Measurements from ENCODE around the gene DCST2.

Gene DCST2

DNA sequence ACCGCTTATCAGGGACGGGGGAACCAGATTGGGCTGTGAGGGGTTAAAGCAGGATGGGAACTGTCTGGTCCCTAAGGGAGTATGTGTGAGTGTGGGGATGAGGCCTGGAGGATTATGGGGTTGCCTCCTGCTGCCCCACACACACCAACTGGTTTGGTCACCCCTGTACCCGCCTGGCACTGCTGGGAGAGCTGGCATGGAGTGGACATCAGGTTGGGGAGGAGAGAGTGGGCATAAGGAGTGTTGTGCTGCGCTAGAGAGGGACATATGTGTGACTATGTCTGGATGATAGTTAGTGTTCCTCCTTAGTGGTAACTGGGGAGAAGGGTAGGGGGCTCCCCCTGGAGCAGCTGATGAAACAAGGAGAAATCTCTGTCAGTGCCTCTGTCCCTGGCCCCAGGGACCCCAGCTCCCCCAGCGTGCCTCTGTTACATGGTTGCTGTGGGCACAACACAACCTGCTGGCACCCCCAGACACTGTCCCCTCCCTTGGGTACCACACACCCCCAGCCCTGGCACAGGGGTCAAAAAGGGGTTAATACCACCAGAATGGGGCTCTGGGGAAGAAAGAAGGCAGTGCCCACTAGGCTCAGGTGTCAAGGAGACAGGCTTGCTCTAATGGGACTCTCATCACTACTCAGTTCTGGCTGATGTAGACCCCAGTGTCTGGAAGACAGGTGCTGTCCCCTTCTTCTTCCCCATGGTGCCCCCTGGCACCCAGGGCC is 29.1 kb downstream of the DCST2 start:
- no peaks in the 10 kb centered on the region for H3K36me3 ChIP-seq (ENCODE audit: insufficient read depth, insufficient read length, low read length)
- peak overlapping the region; percentile 55 for H3K4me3 ChIP-seq (ENCODE audit: insufficient read length, low read depth)
- H3K9me3 ChIP-seq (ENCODE audit: insufficient read depth, low read length), result no peaks in the 10 kb centered on the region
- no peak for DNase-seq (ENCODE audit: low read depth, low spot score)
- no peaks in the 10 kb centered on the region for H3K27me3 ChIP-seq (ENCODE audit: insufficient read depth, insufficient read length)
- H3K4me1 ChIP-seq (ENCODE audit: insufficient read depth, insufficient read length), result peaks cover 18% of the 10 kb centered on the region
- TF ChIP-seq YY1 (IDR thresholded peaks at IDR 0.05; ENCODE audit: insufficient read depth, insufficient read length) (no peak), SUZ12 (IDR thresholded peaks at IDR 0.05; ENCODE audit: extremely low read depth, insufficient read depth, insufficient read length) (no peak)
- H3K9ac ChIP-seq (ENCODE audit: insufficient read length, low read depth), result peak overlapping the region; percentile 71

GRCh38 chr1:155003766-155004351 is 29.7 kb downstream of the DCST2 start:
- Histone ChIP-seq H3K9me3 (ENCODE audit: insufficient read depth, low read length) (no peaks in the 10 kb centered on the region), H3K9ac (ENCODE audit: insufficient read length, low read depth) (peak overlapping the region; percentile 71), H3K4me3 (ENCODE audit: insufficient read length, low read depth) (peak overlapping the region; percentile 55), H3K4me1 (ENCODE audit: insufficient read depth, insufficient read length) (peaks cover 15% of the 10 kb centered on the region), H3K27me3 (ENCODE audit: insufficient read depth, insufficient read length) (no peaks in the 10 kb centered on the region), H3K36me3 (ENCODE audit: insufficient read depth, insufficient read length, low read length) (no peaks in the 10 kb centered on the region)
- DNase-seq (ENCODE audit: low read depth, low spot score), result no peak
- TF ChIP-seq ZNF274 (IDR thresholded peaks at IDR 0.05; ENCODE audit: low read depth, low read length) (no peak), SUZ12 (IDR thresholded peaks at IDR 0.05; ENCODE audit: extremely low read depth, insufficient read depth, insufficient read length) (no peak), YY1 (IDR thresholded peaks at IDR 0.05; ENCODE audit: insufficient read depth, insufficient read length) (no peak)

- Histone ChIP-seq H3K9ac (ENCODE audit: insufficient read length, low read depth) (peak overlapping the region; percentile 71), H3K4me1 (ENCODE audit: insufficient read depth, insufficient read length) (peaks cover 14% of the 10 kb centered on the region), H3K4me3 (ENCODE audit: insufficient read length, low read depth) (peak overlapping the region; percentile 55), H3K27me3 (ENCODE audit: insufficient read depth, insufficient read length) (no peaks in the 10 kb centered on the region), H3K36me3 (ENCODE audit: insufficient read depth, insufficient read length, low read length) (no peaks in the 10 kb centered on the region), H3K9me3 (ENCODE audit: insufficient read depth, low read length) (no peaks in the 10 kb centered on the region)
- DNase-seq (ENCODE audit: low read depth, low spot score), result no peak
- no peak for TF ChIP-seq YY1 (IDR thresholded peaks at IDR 0.05; ENCODE audit: insufficient read depth, insufficient read length)
These were observed 30.3 kb downstream of the DCST2 start for GRCh38 chr1:155003227-155003765.

DNA sequence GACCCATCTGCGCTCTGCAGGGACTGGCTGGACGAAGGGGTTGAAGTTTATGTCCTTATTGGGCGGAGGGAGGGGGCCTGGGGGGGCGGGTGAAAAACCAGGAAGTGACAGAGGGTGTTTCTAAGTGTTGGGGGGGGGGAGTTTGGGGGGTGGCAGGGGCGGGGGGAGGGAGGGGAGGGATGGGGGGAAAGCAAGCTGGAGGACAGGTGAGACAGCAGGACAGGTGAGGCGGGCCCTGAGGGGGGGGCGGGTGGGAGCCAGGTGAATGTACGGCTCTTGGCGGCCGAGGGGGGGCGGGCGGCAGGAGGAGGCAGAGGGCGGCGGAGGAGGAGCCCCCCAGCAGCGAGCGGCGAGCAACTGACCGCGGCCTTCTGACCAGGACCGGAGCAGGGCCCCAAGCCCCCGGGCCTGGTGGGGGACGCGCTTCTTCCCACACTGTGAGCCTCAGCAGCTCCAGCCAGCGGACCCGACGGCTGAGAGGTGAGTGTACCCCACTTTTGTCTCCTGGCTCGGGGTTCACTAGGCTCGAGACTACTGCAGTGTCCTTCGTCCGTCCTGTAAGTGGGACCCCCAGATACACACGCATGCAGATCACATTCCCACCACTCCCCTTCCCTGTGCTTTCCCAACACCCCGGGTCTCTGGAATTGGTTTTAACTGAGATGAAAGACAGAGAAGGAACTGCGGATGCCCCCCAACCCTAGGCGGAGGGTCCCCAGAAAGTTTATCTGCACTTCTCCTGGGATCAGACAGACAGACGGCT is 30.9 kb downstream of the DCST2 start, which contains the start of gene ZBTB7B:
ZBTB7B (plus strand) TSS at position 339 of the 763 bp plus-strand sequence. CDS start 11,859 bp downstream, outside the sequence.
- TF ChIP-seq SUZ12 (IDR thresholded peaks at IDR 0.05; ENCODE audit: extremely low read depth, insufficient read depth, insufficient read length), result no peak
- no peak for TF ChIP-seq ZNF274 (IDR thresholded peaks at IDR 0.05; ENCODE audit: low read depth, low read length)
- no peak for TF ChIP-seq YY1 (IDR thresholded peaks at IDR 0.05; ENCODE audit: insufficient read depth, insufficient read length)
- H3K4me3 ChIP-seq (ENCODE audit: insufficient read length, low read depth), result peak within 1 kb of the TSS; percentile 71
- DNase-seq (ENCODE audit: low read depth, low spot score), result no peak
- H3K4me1 ChIP-seq (ENCODE audit: insufficient read depth, insufficient read length), result peaks cover 10% of the 10 kb centered on the region
- H3K36me3 ChIP-seq (ENCODE audit: insufficient read depth, insufficient read length, low read length), result no peaks in the 10 kb centered on the region
- H3K27me3 ChIP-seq (ENCODE audit: insufficient read depth, insufficient read length), result no peaks in the 10 kb centered on the region
- H3K9me3 ChIP-seq (ENCODE audit: insufficient read depth, low read length), result no peaks in the 10 kb centered on the region
- peak within 1 kb of the TSS; percentile 97 for H3K9ac ChIP-seq (ENCODE audit: insufficient read length, low read depth)

DNA sequence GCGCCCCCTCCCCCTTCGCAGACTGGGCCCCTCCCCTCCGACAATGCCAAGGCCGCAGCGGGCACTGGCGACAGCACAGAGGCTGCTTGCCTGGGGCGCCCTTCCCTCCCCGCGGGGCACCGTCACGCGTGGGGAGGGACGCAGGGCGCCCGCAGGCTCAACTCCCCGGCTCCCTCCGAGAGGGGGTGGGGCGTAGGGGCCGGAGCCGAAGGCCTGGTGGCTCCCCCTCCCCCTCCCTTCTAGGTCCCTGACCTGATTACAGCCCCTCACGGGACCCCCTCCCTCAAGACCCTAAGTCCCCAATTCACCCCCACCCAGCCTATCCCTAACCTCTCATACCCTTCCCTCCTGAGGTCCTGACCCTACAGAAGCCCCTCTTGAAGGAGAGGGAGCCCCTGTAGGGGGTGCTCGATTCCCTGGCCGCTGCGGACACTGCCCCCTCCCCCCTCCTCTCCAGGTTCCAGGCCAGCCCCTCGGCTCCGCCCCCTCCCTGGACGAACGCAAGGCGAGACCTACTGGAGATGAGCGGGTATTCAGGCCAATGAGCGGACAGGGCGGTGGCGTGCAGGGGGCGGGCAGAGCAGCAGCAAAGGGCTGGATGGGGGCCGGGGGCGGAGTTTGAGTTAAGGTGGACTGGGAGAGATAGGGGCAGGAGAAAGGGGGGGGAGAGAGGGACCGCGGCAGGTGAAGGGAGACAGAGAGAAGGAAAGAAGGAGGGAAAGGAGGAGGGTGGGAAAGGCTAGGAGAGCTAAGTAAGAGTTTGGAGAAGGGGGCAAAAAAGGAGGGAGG is 31.7 kb downstream of the DCST2 start:
- DNase-seq (ENCODE audit: low read depth, low spot score), result peak; percentile 100
- Histone ChIP-seq H3K9me3 (ENCODE audit: insufficient read depth, low read length) (no peaks in the 10 kb centered on the region), H3K9ac (ENCODE audit: insufficient read length, low read depth) (peak overlapping the region; percentile 97), H3K4me1 (ENCODE audit: insufficient read depth, insufficient read length) (peaks cover 16% of the 10 kb centered on the region), H3K27me3 (ENCODE audit: insufficient read depth, insufficient read length) (no peaks in the 10 kb centered on the region), H3K36me3 (ENCODE audit: insufficient read depth, insufficient read length, low read length) (no peaks in the 10 kb centered on the region), H3K4me3 (ENCODE audit: insufficient read length, low read depth) (peak overlapping the region; percentile 71)
- no peak for TF ChIP-seq SUZ12 (IDR thresholded peaks at IDR 0.05; ENCODE audit: extremely low read depth, insufficient read depth, insufficient read length)
- TF ChIP-seq YY1 (IDR thresholded peaks at IDR 0.05; ENCODE audit: insufficient read depth, insufficient read length), result no peak
- no peak for TF ChIP-seq ZNF274 (IDR thresholded peaks at IDR 0.05; ENCODE audit: low read depth, low read length)

- Histone ChIP-seq H3K36me3 (ENCODE audit: insufficient read depth, insufficient read length, low read length) (no peaks in the 10 kb centered on the region), H3K9ac (ENCODE audit: insufficient read length, low read depth) (peak overlapping the region; percentile 97), H3K4me3 (ENCODE audit: insufficient read length, low read depth) (peak overlapping the region; percentile 71), H3K9me3 (ENCODE audit: insufficient read depth, low read length) (no peaks in the 10 kb centered on the region), H3K4me1 (ENCODE audit: insufficient read depth, insufficient read length) (peaks cover 16% of the 10 kb centered on the region), H3K27me3 (ENCODE audit: insufficient read depth, insufficient read length) (no peaks in the 10 kb centered on the region)
- TF ChIP-seq YY1 (IDR thresholded peaks at IDR 0.05; ENCODE audit: insufficient read depth, insufficient read length), result no peak
- TF ChIP-seq ZNF274 (IDR thresholded peaks at IDR 0.05; ENCODE audit: low read depth, low read length), result no peak
- TF ChIP-seq SUZ12 (IDR thresholded peaks at IDR 0.05; ENCODE audit: extremely low read depth, insufficient read depth, insufficient read length), result no peak
- DNase-seq (ENCODE audit: low read depth, low spot score), result no peak
These were observed 32.2 kb downstream of the DCST2 start for GRCh38 chr1:155001425-155001674.
